Stimulated activated CD4-positive, alpha-beta T cell treated with anti-CD3 and anti-CD28 coated beads, Interleukin-15, amount 100 ng/mL, for 24 hours (primary cell): ENCODE data around the gene RNF17.

Experiments used
- DNase-seq: peaks from one replicate; pipeline ENCODE4 v3.0.0-alpha.2; 2020

RNF17 gene

GRCh38 chr13:24860770-24861169 is 96.8 kb downstream of the RNF17 start:
- DNase-seq, result no peak

GRCh38 chr13:24861617-24862362 is 97.8 kb downstream of the RNF17 start:
- DNase-seq, result no peak

DNA sequence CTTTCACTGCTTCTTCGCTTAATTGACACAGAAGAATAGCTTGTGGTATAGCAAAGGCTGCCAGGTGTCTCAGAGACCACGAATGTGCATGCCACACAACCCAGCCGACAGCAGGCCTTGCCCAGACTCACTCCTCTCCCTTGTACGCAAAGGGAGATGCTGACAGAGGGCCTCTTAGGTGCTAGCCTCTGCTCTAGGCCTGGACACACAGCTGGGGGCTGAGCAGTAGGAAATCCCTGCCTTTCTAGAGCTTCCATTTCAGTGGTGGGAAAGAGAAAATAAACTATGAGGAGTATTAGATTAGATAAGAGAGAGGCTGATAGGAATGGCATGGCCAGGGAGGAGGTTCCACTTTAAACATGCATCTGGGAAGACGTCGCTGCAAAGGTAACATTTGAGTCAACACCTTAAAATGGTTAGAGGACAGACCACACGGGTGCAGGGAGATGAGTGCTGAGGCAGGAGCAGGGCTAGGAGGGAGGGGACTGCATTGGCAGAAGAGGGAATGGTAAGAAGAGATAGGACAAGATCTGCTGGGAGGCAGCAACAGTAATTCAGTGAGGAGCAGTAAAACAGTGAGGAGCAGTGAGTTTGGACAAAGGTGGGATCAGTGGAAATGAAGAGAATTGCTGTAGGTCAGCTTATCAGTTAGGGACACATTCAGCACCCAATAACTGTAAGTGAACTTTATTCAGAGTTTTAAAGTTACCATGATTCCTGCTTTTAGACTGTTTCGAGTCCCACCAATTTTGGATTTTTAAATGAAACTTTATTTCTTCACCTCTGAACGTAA is 100.0 kb downstream of the RNF17 start:
- DNase-seq, result no peak

DNA sequence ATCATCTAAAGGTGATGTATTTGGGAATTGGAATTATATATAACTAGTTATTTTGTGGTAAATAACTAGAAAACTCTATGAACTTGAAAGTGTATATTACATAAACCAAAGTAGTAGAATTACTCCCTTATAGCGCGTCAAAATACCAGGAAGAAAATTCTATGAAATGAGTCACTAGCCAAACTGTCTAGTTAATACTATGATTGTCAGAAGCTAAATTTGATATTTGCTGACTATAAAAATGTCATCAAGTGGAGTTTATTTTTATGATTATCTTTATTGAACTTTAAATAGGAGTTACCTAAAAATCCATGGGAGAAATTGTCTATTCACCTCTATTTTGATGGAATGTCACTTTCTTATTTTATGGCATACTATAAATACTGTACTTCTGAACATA is 100.6 kb downstream of the RNF17 start:
- no peak for DNase-seq

DNA sequence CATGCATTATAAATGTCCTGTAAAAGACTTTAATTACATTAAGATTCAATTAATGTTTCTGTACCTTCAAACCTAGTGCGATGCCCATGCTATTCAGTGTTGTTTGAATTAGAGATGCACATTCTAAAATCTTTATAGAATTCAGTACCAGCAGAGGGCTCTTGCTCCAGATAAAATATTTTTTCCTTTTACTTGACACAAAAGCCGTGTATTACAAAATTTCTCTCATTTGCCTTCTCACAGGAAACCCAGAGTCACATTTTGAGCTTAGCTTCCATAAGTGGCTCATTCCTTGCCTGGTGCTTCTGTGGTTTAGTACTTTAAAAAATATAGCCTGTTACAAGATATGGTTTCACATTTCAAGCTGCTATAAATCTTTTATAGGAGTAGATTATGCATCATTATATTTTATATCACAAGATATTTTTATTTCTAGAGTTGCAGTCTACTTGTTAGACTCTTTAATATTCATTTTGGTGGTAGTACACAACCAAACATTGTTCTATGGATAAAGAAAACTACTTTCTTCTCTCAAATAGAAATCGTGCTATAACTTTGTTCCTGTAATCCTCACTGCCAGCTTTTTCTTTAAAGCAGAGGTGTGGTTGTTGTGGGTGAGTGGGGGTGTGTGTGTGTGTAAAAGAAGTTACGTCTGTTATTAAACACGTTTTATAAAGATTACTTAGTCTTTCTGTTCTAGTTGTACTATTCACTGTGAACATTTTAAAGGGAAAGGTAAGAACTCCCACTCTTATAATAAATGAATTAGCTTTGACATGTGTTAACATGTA is 101.4 kb downstream of the RNF17 start:
- no peak for DNase-seq

DNA sequence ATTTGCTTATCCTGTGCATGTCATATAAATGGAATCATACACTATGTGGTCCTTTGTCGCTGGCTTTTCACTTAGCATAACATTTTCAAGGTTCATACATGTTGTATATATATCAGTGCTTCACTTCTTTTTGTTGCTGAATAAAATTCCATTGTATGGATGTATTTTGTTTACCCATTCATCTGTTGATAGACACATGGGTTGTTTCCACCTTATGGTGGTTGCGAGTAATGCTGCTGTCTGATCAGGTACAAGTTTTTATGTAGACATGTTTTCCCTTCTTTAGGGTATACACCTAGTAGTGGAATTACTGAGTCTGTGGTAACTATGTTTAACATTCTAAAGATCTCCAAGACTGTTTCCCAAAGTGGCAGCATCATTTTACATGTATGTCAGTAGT is 102.5 kb downstream of the RNF17 start:
- no peak for DNase-seq

DNA sequence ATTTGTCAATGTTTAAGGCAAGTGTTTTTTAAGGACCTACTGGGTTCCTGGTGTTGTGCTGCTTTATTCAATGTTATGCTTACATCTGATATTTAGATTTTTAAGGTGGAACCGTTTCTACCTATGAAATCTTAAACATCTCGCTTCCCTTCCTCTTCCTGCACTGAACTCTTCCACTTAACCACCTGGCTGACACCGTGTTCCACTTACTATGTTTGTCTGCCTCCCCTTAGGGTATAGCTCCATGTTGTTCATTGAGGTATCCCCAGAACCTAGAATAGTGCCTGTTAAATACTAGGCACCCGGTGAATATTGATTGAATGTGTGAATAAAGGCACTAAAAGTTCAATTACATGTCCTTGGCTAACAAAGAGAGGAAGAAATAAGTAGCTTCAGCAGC is 104.9 kb downstream of the RNF17 start:
- DNase-seq, result no peak

DNA sequence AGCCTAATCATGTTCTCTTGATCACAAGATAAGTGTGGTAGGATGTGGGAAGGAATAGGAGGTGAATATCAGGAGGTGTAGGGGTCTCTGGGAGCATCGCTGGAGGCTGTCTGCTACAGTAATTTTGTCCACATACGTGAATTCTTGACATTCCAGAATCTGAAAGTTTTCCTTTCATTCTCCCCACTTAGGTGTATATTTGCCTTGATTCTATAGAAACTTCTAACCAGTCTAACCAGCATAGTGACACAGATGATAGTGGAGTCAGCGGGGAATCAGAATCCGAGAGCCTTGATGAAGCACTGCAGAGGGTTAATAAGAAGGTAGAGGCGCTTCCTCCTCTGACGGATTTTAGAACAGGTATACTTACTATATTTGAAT is 106.4 kb downstream of the RNF17 start:
- DNase-seq, result no peak

GRCh38 chr13:24875566-24875965 is 111.6 kb downstream of the RNF17 start:
- DNase-seq, result no peak

- DNase-seq, result no peak
These were observed 113.6 kb downstream of the RNF17 start for GRCh38 chr13:24877531-24877930.

DNA sequence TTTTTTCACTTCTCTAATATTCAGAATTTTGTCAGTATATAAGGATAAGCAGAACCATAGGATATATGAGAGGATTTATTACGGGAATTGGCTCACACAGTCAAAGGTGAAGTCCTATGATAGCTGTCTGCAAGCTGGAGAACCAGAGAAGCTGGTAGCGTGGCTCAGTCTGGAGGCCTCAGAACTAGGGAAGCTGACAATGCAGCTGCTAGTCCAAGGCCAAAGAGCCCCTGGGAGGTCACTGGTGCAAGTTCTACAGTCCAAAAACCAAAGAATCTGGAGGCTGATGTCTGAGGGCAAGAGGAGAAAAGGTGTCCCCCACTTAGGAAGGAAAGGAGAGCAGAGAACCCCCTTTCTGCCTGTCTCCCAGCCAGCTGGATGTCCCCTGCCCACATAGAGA is 114.4 kb downstream of the RNF17 start:
- no peak for DNase-seq

GRCh38 chr13:24882665-24883064 is 118.7 kb downstream of the RNF17 start:
- no peak for DNase-seq

GRCh38 chr13:24887759-24888158 is 123.8 kb downstream of the RNF17 start:
- DNase-seq, result no peak

DNA sequence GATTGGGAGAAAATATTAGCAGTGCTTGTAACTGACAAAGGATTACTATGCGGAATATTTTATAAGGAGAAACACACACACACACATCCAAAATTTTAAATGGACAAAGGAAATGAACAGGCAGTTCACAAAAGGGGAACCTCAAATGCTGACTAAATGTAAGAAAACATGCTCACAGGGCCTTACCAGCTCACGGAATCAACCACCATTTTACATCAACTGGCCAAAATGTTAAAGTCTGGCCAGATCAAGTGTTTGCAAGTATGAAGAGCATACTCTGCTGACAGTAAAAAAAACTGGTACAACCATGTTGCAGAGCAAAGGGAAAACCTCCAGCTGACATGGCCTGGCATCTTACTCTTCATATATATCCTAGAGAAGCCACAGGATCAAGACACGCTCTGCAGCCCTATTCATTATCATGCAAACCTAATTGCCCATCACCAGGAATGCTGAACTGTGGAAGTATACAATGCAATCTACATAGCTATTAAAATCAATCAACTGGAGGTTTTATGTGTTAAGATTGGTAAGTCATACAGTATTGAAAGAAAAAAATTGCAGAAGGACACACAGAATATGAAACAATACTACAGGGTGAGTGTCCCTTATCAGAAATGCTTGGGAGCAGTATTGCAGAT is 124.4 kb downstream of the RNF17 start:
- no peak for DNase-seq

- no peak for DNase-seq
These were observed 126.3 kb downstream of the RNF17 start for GRCh38 chr13:24890256-24890655.

GRCh38 chr13:24891476-24892108 is 127.6 kb downstream of the RNF17 start:
- no peak for DNase-seq

DNA sequence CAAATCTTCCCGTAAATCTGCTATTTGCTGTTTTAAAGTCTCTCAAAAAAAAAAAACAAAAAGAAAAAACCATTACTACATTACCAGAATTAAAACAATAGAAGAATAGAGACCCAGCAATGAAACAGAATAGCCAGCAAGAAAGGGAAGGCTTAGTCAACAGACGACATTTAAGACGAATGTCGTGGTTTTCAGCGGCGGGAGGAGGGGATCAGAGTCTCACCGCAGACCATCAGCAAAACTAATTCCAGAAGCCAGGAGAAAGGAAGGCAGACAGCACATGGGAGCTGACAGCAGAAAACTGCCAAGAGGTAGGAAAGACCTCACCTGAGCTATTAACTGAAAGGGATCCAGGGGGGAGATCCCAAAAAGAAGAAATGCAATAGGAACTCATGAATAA is 128.9 kb downstream of the RNF17 start:
- DNase-seq, result no peak

- no peak for DNase-seq
These were observed 129.9 kb downstream of the RNF17 start for GRCh38 chr13:24893863-24894262.

DNA sequence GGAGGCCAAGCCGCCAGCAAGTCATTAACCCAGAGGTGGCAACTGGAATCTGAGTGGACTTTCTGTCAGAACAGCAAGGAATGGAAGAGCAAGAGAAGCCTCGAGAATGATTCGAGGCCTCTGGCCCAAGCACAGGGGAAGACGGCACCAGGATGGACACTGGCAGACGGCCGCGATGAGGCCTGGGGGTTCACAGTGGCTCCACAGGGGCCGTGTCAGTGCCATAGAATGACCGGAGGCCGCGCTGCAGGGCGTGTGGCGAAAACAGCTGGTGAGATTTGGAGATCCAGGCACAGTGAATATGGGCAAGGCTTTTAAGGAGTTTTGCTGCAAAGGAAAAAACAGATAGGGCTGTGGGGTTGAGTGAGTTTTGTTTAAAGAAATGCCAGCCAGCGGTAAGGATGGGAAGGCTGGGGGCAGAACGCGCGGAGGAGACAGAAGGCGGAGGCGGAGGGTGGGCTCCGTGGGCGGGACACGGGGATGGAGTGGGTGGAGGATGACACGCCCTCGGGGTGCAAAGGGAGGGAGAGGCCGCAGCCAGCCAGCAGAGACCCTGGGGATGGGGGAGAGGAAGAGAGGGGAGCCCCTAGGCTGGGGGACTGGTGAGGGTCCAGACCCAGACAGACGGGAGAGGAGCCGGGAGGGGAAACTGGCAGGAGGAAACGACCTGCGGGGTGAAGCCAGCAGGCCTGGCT is 130.5 kb downstream of the RNF17 start:
- no peak for DNase-seq

GRCh38 chr13:24894972-24895300 is 131.0 kb downstream of the RNF17 start:
- no peak for DNase-seq

GRCh38 chr13:24896061-24896460 is 132.1 kb downstream of the RNF17 start:
- DNase-seq, result no peak

DNA sequence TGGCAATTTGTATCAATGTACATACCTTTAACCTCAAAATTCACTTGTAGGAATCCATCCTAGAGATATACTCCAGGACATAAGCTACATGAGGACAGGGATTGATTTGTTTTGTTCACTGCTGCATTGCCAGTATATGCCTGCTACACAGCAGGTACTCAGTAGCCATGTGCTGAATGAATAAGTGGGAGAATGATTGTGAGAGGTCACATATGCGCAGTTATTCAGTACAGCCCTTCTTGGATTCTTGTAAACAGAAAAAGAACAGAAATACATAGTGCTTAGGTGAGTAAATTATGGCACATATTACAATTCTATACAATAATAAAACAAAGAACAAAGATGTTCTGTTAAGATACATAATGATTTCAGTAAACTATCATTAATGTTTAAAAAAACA is 133.3 kb downstream of the RNF17 start:
- DNase-seq, result no peak
